NCI-H510A treated with DMSO at 0.1 percent for 48 hours (cell line): ENCODE results near the gene EIF3F.

ENCODE experiments used
- DNase-seq: peaks from one replicate; lab custom pipeline; 2025; lab: John Stamatoyannopoulos, UW

Gene EIF3F

DNA sequence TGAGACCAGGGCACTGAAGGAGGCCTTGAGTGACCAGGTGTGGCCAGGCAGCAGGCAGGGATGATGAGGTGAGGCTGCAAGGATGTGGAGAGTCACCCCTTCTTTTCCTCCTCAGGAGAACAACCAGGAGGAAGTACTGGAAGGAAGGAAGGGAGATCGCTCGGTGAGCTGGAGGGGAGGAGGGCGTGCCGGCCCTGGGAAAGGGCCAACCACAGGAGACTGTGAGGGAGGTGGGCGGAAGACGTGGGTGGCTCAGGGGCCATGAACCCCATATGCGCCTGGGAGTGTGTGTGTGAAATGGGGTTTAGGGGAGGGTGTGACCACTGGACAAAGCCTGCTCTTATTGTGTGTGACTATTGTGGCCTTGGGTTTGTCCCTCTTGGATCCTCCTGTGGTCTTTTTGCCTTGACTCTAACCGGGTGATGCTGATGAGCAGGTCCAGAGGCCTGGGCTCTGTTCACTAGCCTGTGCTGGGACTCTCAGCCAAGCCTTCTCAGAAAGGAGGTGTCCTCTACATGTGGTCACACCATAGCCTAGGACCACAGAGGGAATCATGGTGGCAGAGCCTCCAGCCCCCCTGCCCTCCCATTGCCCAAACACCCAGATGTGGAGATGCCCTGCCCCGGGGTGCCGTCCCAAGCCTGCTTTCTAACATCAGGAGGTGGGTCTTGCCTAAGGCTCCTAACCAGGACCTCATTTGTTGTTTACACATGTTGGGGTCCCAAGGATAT, 52.6 kb downstream of the EIF3F start:
- no peak for DNase-seq

DNA sequence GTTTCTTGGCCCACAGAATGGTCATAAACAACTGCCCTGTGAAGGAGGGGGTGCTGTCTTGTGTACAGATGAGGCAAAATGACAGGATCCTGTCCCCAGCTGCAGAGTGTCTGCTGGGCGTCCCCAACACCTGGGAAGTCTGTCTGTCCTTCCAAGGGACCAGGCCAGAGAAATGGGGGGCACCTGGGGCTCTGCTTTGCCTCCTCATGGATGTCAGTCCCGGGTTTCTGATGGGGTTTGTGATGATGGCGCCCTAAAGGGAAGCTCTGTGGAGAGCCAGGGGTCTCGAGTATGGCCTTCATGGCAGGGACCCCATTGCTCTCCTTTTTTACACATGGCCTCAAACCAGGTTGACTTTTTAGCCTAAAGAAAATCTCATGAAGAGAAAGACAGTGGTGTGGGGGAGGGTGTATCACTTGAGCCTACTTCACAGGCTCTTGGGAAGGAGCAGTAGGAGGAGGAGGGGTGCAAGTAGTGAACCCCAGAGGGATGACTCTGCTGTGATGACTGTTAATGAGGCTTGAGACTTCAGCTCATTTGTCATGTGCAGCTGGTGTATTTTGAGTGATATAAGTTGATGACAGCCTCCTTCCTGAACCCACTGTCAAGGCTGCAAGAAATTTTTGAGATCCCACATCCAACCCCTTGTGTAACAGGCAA, 53.3 kb downstream of the EIF3F start:
- DNase-seq = no peak

DNA sequence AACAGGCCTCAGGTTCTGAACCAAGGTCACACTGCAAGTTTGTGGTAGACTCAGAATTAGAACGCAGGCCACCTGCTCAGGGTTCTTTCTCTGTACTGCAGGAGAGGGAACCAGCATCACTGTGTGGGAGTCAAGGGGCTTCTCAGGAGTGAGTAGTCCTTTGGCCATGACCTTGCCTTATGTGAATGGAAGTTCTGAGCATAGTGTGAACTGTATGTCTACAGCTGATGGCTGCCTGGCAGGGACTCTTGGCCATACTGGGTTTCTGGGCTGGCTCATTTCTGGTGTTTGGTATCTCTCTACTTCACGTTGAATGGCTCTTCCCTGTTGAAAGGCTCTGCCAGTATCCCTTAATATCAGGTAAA, 53.8 kb downstream of the EIF3F start:
- DNase-seq = no peak

DNA sequence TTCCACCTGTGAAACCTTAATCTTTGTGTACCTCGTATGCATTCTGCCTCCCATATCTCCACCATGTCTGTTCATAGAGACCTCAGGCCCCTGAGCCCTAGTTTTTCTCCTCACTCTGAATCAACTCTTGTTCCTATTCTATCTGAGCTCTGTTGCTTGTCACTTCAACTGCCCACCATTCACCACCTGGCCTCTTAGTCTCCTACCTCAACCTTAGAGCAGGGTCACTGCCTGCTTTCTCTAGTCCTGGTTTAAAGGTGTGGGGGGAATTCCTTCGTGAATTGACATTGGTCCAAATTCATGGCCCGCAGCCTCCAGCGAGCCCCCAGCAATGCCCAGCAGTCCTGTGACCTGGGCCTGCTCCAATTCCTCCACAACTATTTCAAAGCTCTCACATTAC, 54.4 kb downstream of the EIF3F start:
- no peak for DNase-seq

DNA sequence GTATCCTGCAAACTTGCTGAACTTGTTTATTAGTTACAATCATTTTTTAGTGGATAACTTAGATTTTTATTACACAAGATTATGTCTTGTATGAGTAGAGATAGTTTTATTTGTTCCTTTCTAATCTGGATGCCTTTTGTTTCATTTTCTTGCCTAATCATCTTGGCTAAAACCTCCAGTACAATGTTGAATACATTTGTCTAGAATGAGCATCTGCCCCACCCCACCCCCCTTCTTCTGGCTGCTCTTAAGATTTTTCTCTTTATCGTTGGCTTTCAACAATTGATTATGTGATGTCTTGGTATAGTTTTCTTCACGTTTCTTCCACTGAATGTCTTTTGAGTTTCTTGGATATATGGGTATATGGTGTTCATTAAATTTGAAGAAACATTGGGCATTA, 56.6 kb downstream of the EIF3F start:
- DNase-seq = no peak

DNA sequence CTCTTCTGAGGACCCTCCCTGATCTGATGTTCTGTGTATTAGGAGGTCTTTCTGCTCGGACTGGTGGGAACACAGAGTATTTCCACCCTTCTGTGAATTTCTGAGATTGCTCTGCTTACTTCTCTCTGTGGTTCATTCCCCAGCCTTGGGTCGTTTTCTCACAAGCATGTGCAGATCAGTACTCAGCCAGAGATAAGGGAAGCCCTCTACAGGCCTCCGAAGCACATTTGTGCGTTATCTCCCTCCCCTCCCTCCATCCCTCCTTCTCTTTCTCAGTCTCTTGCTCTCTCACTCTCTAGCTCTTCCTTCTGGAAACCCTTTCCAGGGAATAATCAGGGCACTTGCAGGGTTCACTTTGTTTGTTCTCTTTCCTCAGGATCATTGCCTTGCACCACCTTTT, 58.7 kb downstream of the EIF3F start:
- DNase-seq = no peak

DNA sequence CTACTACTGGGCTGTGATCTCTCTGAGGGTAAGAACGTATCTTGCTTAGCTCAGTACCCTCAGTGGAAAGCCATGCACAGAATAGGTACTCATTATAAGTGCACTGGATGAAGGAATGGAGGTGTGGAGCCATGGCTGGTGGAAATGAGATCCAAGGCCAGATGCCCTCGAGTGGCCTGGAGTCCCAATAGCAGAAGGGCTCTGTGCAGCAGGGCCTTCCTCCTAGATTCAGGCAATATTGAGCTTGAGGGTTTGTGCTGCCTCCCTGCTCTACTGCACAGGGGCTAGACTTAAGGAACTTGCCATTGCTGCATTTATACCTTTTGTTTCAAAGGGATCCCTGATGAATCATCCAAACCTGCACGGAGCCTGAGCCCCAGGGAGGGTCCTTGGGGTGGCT, 60.2 kb downstream of the EIF3F start:
- DNase-seq = no peak

DNA sequence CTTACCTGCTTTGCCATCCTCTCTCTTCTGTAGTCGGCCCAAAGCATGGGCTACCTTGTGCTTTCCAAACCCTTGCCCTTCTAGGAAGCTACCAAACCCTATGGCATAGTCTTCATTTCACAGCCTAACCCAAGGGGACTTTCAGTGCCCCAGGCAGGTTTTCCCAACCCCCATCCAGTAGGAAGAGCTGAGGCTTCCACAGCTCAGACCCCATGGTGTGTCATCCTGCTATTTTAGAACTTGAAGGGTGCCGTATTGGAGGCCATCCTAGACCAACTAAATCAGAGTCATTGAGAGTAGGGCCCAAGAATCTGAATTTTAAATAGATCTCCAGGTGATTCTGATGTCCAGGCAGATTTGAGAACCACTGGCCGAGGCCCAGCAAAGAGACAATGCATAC, 61.9 kb downstream of the EIF3F start:
- no peak for DNase-seq
